ENCODE measurements around the gene CTSZ.

- TF ChIP-seq CTCF (IDR thresholded peaks at IDR 0.05) (no peak), EZH2 (IDR thresholded peaks at IDR 0.05) (no peak), EZH2phosphoT487 (IDR thresholded peaks at IDR 0.05) (no peak)
Observed at GRCh38 chr20:58976061-58976730, 30.9 kb downstream of the CTSZ start.
